HFFc6 (cell line): ENCODE data around the gene QKI. TPM values are rescaled to one million over a fixed set of nuclear protein-coding genes. Genes with fewer than 3 reads are reported as not detected.

Source experiments
- DNase-seq: peaks from one replicate; pipeline ENCODE4 v3.0.0-alpha.2; 2018
- H3K27ac Mint-ChIP-seq: 2 replicates; pipeline ENCODE4 v1.8.0; 2020; ENCODE audit warnings: mild to moderate bottlenecking, mixed read lengths
- H3K27me3 Mint-ChIP-seq: 2 replicates; pipeline ENCODE4 v1.8.0; 2021; ENCODE audit warnings: mild to moderate bottlenecking, moderate library complexity, mixed read lengths; ENCODE audit not compliant: insufficient read depth
- H3K36me3 Mint-ChIP-seq: 2 replicates; pipeline ENCODE4 v1.8.0; 2021; ENCODE audit warnings: low read depth, mixed read lengths
- H3K4me1 Mint-ChIP-seq: 2 replicates; pipeline ENCODE4 v1.8.0; 2020; ENCODE audit warnings: low read depth, mixed read lengths
- H3K4me3 Mint-ChIP-seq: 2 replicates; pipeline ENCODE4 v1.8.0; 2020; ENCODE audit warnings: mild to moderate bottlenecking, moderate library complexity, mixed read lengths
- H3K9me3 Mint-ChIP-seq: 2 replicates; pipeline ENCODE4 v1.8.0; 2020; ENCODE audit warnings: mild to moderate bottlenecking, mixed read lengths
- total RNA-seq, 6 experiments: library from RNA; stranded (reverse); fragmentation: NEBNext Ultra II Directional; extraction: Animal tissue kit (Norgen Biotek cat#: 25700); gene quantifications; 2 replicates in 1 of 6; 3 replicates in 5 of 6; pipeline ENCODE4 v1.2.3, GENCODE V29; 2021
- TF ChIP-seq, protein P1 (sequence below): fragments of 200-600 bp; sonication (generic); IDR thresholded peaks from 2 replicates; pipeline ENCODE4 v1.5.0; 2021; ENCODE audit warnings: antibody characterized with exemption, mild to moderate bottlenecking

The QKI gene
- total RNA-seq, 6 experiments from 2014 or later = 71.3 to 90.5 (median 85.1) TPM

DNA sequence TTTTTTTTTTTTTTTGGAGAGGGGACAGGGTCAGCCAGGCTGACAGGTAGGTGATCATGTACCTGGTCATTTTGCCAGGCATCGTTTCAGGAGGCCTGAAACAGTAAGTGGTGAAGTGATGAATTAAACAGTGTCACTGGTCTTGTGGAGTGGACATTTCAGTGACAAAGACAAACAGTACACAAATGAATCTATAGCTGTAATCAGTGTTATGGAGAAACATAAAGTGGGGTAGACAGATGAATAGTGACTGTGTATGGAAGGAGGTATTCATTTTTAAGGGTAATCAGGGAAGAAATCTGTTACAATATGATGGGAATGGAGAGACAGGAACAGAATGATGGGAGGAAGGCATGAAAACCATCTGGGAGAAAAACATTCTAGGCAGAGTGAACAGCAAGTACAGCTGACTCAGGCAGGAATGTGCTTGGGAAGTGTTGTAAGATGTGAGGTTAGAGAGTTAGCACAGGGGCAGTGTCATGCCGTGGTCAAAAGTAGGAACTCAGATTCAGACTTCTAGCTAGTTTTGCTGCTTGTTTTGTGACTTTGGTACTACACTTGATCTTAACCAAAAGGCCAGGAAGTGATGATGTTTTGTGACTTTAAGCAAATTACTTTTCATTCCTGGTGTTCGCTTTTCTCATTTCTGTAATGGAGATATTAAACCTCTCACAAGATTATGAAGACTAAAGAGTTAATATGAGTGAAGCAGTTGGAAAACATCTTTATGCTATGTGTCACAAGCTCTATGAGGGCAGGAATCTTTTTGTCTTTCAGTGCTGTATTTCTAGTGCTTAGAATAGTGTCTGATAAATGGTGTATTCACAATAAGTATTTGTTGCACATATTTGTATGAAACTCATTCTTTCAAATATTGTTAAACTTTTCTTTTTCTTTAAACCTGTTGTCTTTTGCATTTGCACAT is 43.4 kb downstream of the QKI start:
- Mint-ChIP-seq H3K36me3 (peaks cover 35% of the 10 kb centered on the region), H3K27ac (peak overlapping the region; percentile 76), H3K4me3 (peak overlapping the region; percentile 63), H3K4me1 (peaks cover 76% of the 10 kb centered on the region), H3K9me3 (no peaks in the 10 kb centered on the region), H3K27me3 (no peaks in the 10 kb centered on the region)
- DNase-seq = peak; percentile 86
- TF ChIP-seq, protein P1, sequence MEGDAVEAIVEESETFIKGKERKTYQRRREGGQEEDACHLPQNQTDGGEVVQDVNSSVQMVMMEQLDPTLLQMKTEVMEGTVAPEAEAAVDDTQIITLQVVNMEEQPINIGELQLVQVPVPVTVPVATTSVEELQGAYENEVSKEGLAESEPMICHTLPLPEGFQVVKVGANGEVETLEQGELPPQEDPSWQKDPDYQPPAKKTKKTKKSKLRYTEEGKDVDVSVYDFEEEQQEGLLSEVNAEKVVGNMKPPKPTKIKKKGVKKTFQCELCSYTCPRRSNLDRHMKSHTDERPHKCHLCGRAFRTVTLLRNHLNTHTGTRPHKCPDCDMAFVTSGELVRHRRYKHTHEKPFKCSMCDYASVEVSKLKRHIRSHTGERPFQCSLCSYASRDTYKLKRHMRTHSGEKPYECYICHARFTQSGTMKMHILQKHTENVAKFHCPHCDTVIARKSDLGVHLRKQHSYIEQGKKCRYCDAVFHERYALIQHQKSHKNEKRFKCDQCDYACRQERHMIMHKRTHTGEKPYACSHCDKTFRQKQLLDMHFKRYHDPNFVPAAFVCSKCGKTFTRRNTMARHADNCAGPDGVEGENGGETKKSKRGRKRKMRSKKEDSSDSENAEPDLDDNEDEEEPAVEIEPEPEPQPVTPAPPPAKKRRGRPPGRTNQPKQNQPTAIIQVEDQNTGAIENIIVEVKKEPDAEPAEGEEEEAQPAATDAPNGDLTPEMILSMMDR = no peak

DNA sequence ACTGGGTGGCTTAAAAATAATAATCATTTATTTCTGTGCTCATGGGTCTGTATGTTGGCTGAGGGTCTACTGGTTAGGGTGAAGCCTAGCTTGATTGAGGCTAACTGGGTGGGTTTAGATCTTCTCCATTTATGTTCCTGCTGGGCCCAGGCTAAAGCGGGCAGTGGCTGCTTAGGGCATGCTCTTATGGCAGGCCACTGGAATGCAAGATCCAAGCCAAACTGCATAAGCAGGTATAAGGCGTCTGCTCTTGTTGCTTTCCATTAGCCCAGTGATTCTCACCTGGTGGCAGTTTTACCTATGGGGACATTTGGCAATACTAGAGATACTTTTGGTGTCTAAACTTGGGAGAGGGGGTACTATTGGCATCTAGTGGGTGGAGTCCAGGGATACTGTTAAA is 44.5 kb downstream of the QKI start:
- no peaks in the 10 kb centered on the region for H3K9me3 Mint-ChIP-seq

DNA sequence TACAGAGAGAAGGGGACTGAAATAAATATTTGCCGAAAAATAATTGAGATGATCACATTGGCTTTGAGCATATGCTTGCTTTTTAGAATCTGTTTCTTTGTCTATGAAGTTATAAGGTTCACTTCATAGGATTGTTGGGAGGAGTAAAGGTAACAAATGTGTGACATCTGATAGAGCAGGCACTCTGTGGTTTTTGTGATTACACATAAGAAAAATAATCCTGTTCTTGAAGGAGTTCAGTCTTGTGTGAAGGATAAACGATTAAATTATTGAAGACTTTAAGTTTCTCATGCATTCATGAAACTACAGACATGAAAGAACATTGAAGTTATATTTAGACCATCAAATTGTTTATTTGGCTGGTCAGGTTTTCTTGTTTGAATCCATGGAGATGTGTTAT is 45.0 kb downstream of the QKI start:
- Mint-ChIP-seq H3K27me3 (no peaks in the 10 kb centered on the region; the same call in 1 of the 2 replicates), H3K36me3 (peaks cover 44% of the 10 kb centered on the region), H3K4me1 (peaks cover 74% of the 10 kb centered on the region), H3K9me3 (no peaks in the 10 kb centered on the region), H3K4me3 (no peak overlapping the region; the same call in 1 of the 2 replicates), H3K27ac (peak overlapping the region; percentile 68)
- TF ChIP-seq, protein P1 = no peak
- no peak for DNase-seq

More for the DNA sequence above, 44.5 kb downstream of the QKI start:
- H3K4me1 Mint-ChIP-seq = peaks cover 76% of the 10 kb centered on the region
- TF ChIP-seq, protein P1 = no peak
- H3K27me3 Mint-ChIP-seq = no peaks in the 10 kb centered on the region
- peaks cover 39% of the 10 kb centered on the region for H3K36me3 Mint-ChIP-seq
- H3K4me3 Mint-ChIP-seq = peak overlapping the region; percentile 23; the same call in 1 of the 2 replicates
- no peak for DNase-seq
- peak overlapping the region; percentile 68 for H3K27ac Mint-ChIP-seq

DNA sequence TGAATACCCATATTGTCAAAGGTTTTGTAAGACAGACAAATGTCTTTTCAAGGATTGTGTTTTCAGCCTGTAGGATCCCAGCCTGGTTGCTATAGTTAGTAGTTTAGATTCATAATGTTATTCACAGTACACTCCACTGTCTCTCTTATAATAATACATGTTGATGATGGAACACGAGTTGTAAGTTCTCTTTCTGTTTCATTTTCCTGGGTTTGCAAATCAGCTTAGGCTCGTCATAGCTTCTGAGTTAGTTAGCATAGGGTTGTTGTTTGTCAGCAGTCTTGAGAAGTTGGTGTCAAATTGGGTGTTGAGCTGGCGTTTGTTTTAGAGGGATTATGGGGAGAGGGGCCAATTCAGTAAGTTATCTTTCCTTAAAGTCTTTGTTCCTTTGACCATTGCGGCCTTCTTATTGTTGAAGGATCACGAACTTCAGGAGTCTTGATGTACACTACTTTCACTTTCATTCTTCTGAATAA is 45.8 kb downstream of the QKI start:
- Mint-ChIP-seq H3K36me3 (peaks cover 48% of the 10 kb centered on the region), H3K27ac (peak overlapping the region; percentile 65), H3K4me1 (peaks cover 65% of the 10 kb centered on the region), H3K9me3 (no peaks in the 10 kb centered on the region), H3K4me3 (peak overlapping the region; percentile 81), H3K27me3 (no peaks in the 10 kb centered on the region; the same call in 1 of the 2 replicates)
- TF ChIP-seq, protein P1 = no peak
- no peak for DNase-seq

DNA sequence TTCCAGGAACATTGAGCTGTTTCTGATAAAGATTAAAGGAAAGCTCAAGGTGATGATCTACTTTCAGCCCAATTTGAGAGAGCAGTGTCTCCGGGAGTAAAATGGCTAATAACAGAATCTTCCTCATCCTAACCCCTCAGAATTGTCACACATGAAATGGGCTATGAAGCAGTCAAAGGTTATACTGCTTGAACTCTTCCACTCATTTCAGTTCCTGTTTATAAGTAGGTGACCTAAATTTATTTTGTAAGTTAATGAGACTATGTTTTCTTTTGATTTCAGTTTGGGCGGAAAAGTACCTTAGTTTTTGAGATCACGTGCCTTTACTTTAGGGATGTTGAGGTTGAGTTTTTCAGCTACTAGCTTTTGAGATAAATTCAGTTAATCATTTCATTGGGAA is 47.2 kb downstream of the QKI start:
- no peak for DNase-seq
- no peak overlapping the region for H3K4me3 Mint-ChIP-seq
- H3K36me3 Mint-ChIP-seq = peaks cover 40% of the 10 kb centered on the region
- no peak overlapping the region for H3K27ac Mint-ChIP-seq
- no peaks in the 10 kb centered on the region; the same call in 1 of the 2 replicates for H3K27me3 Mint-ChIP-seq
- no peaks in the 10 kb centered on the region for H3K9me3 Mint-ChIP-seq
- TF ChIP-seq, protein P1 = no peak
- H3K4me1 Mint-ChIP-seq = peaks cover 52% of the 10 kb centered on the region
